ENCODE data around the gene ANO9.

The ANO9 gene

GRCh38 chr11:367956-368413 is 73.8 kb downstream of the ANO9 start:
- H3K4me3 ChIP-seq (ENCODE audit: low read length) = no peak overlapping the region
- no peak overlapping the region for H3K4me2 ChIP-seq (ENCODE audit: low read length)

More at GRCh38 chr11:367956-368413, 73.8 kb downstream of the ANO9 start:
- H3K27me3 ChIP-seq (ENCODE audit: low read depth, low read length) = no peaks in the 10 kb centered on the region
- no peaks in the 10 kb centered on the region for H3K79me2 ChIP-seq (ENCODE audit: low read length)
- no peaks in the 10 kb centered on the region for H3K9me3 ChIP-seq (ENCODE audit: insufficient read depth, low read length)
- no peak overlapping the region for H3K9ac ChIP-seq (ENCODE audit: low read length)
- no peak overlapping the region for H3K27ac ChIP-seq (ENCODE audit: low read length)
- TF ChIP-seq EZH2phosphoT487 (IDR thresholded peaks at IDR 0.05; ENCODE audit: low read depth) = no peak
- no peak for TF ChIP-seq CTCF (IDR thresholded peaks at IDR 0.05; ENCODE audit: low read depth, low read length)
- H4K20me1 ChIP-seq (ENCODE audit: insufficient read depth, low read length) = no peaks in the 10 kb centered on the region
- H3K36me3 ChIP-seq (replicated peaks; ENCODE audit: low read depth, low read length) = no peaks in the 10 kb centered on the region
- no peak overlapping the region for H2AFZ ChIP-seq (ENCODE audit: low read depth, low read length)
- H3K4me1 ChIP-seq (ENCODE audit: low read length) = peaks cover 5% of the 10 kb centered on the region
